BE2C (cell line): Measurements from ENCODE around the gene PCLAF.

Experiments
- DNase-seq: peaks from one replicate; pipeline ENCODE4 v3.0.0-alpha.2; 2020
- H3K27me3 ChIP-seq: fragments of 250-450 bp; sonication (Bioruptor Pico); 2 replicates; pipeline ENCODE4 v1.5.1; 2020; ENCODE audit warnings: mild to moderate bottlenecking
- H3K36me3 ChIP-seq: fragments of 250-450 bp; sonication (Bioruptor Pico); 2 replicates; pipeline ENCODE4 v1.5.1; 2020; ENCODE audit warnings: mild to moderate bottlenecking
- H3K4me1 ChIP-seq: fragments of 250-450 bp; sonication (Bioruptor Pico); 2 replicates; pipeline ENCODE4 v1.5.1; 2020
- H3K4me3 ChIP-seq: 2 replicates; pipeline ENCODE4 v1.5.1; 2011; ENCODE audit warnings: low read depth, low read length
- H3K9me3 ChIP-seq: fragments of 250-450 bp; sonication (Bioruptor Pico); 2 replicates; pipeline ENCODE4 v1.5.1; 2020
- CTCF ChIP-seq: IDR thresholded peaks from 2 replicates; pipeline ENCODE4 v1.5.1; 2012; ENCODE audit warnings: mild to moderate bottlenecking, low read depth, low read length

PCLAF gene

GRCh38 chr15:64314456-64314855 is 66.8 kb downstream of the PCLAF start:
- no peak for DNase-seq
- H3K36me3 ChIP-seq: no peaks in the 10 kb centered on the region
- H3K27me3 ChIP-seq: no peaks in the 10 kb centered on the region
- TF ChIP-seq CTCF: no peak
- no peak overlapping the region for H3K4me3 ChIP-seq
- H3K4me1 ChIP-seq: no peaks in the 10 kb centered on the region
- no peaks in the 10 kb centered on the region for H3K9me3 ChIP-seq
